ENCODE data around the gene STAP1.

DNA sequence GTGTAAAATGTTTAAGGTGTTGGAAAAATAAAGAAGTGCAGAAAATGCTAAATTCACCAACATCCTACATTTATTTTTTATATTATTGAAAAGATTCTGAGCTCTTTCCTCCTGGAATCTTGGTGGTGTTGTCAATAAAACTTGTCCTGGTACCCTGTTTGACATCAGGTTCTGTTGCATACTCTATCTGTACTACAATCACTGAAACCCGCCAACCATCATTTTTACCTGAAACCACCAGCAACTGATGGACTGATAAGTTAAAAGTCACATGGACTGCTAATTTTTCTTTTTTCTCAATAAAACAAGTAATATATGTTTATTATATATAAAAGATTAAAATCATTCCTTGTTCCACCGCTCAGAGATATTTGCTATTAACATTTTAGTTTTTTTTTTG lies 23.4 kb downstream of the STAP1 start:
- TF ChIP-seq EZH2 (IDR thresholded peaks at IDR 0.05) (no peak), POLR2AphosphoS5 (IDR thresholded peaks at IDR 0.05; ENCODE audit: borderline replicate concordance, low read depth, low read length) (no peak), FOXP2 (optimal IDR thresholded peaks at IDR 0.05; ENCODE audit: control extremely low read depth, extremely low read length, insufficient read depth) (no peak)
